HepG2 (cell line): ENCODE data around the gene FAM89B. TPM values are rescaled to one million over a fixed set of nuclear protein-coding genes. Genes with fewer than 3 reads are reported as not detected.
A peak's percentile ranks its signal among the peaks of the same experiment; 100 is the strongest.

Experiments
- ATAC-seq: fragments of 200-7000 bp; cut with Tn5 transposase; 3 replicates; pipeline ENCODE4 v1.9.1; 2020; ENCODE audit warnings: mild to moderate bottlenecking, moderate library complexity
- BruUV-seq: library from RNA; stranded (reverse); fragments of 400-500 nt; replicated peaks from 2 replicates; lab custom pipeline; 2021; lab: Mats Ljungman, UMichigan
- CTCF ChIA-PET: fragments of 300-600 bp; formaldehyde crosslinking; extraction: SDS; loops from one replicate; lab custom pipeline; 2021; ENCODE audit warnings: low total read pairs, inconsistent platforms, low intra/inter-chr PET ratio; lab: Yijun Ruan, JAX
- POLR2A ChIA-PET: fragments of 350-600 bp; sonication (Branson Sonifier 250); formaldehyde crosslinking; loops from one replicate; lab custom pipeline; 2020; ENCODE audit warnings: antibody characterized with exemption, inconsistent platforms; lab: Yijun Ruan, JAX
- DNase-seq: peaks from one replicate; pipeline ENCODE4 v3.0.0-alpha.2; 2015; ENCODE audit warnings: low spot score
- FAIRE-seq: peaks from 3 replicates; lab custom pipeline; 2011; peaks lifted over from hg19 to GRCh38; lab: Jason Lieb, UNC
- H2AFZ ChIP-seq: one replicate; pipeline ENCODE4 v1.6.1; 2011; ENCODE audit warnings: low read length, inconsistent platforms
- H3K27ac ChIP-seq: fragments of 300-600 bp; 3 replicates; pipeline ENCODE4 v1.8.0; 2011; ENCODE audit warnings: mixed run types, mild to moderate bottlenecking, mixed read lengths, low read length, inconsistent platforms; ENCODE audit not compliant: insufficient read depth; ENCODE audit errors: extremely low read length
- H3K27me3 ChIP-seq, 2 experiments: fragments of 200-600 bp in 1 of 2; 2 replicates in 1 of 2; 3 replicates in 1 of 2; pipeline versions ENCODE4 v1.6.0 to v1.8.0; 2011; ENCODE audit warnings: low read length in 2 of 2, mild to moderate bottlenecking in 2 of 2, moderate library complexity in 2 of 2, inconsistent platforms in 1 of 2; ENCODE audit not compliant: insufficient read depth in 2 of 2, control insufficient read depth in 1 of 2
- H3K36me3 ChIP-seq, 2 experiments: fragments of 200-600 bp in 1 of 2; replicated peaks in 1 of 2; 2 replicates in 1 of 2; 3 replicates in 1 of 2; pipeline versions ENCODE4 v1.5.1 to v1.8.0; 2011; ENCODE audit warnings: low read length in 2 of 2, inconsistent platforms in 1 of 2; ENCODE audit not compliant: insufficient read depth in 2 of 2, control insufficient read depth in 1 of 2
- H3K4me1 ChIP-seq: 2 replicates; pipeline ENCODE4 v1.5.1; 2012; ENCODE audit warnings: low read length, inconsistent platforms; ENCODE audit not compliant: insufficient read depth
- H3K4me2 ChIP-seq: 2 replicates; pipeline ENCODE4 v1.6.0; 2011; ENCODE audit warnings: low read depth, low read length, inconsistent platforms
- H3K4me3 ChIP-seq, 3 experiments: fragments of 200-600 bp in 1 of 3; sonication (generic), shearing (Covaris generic) in 1 of 3; replicated peaks in 1 of 3; 2 replicates each; pipeline ENCODE4 v1.5.1; 2011 to 2016; ENCODE audit warnings: low read length in 3 of 3, inconsistent platforms in 2 of 3, low read depth in 2 of 3, mild to moderate bottlenecking in 2 of 3, control low read depth in 1 of 3, mixed read lengths in 1 of 3; ENCODE audit not compliant: insufficient read depth in 1 of 3
- H3K79me2 ChIP-seq: one replicate; pipeline ENCODE4 v1.6.1; 2011; ENCODE audit warnings: low read length, inconsistent platforms; ENCODE audit not compliant: insufficient read depth
- H3K9ac ChIP-seq: 2 replicates; pipeline ENCODE4 v1.6.0; 2011; ENCODE audit warnings: mild to moderate bottlenecking, low read depth, low read length, inconsistent platforms; ENCODE audit not compliant: insufficient read depth
- H3K9me3 ChIP-seq: 2 replicates; pipeline ENCODE4 v1.5.1; 2012; ENCODE audit warnings: mild to moderate bottlenecking, low read length
- H4K20me1 ChIP-seq: 2 replicates; pipeline ENCODE4 v1.6.0; 2011; ENCODE audit warnings: inconsistent platforms, mild to moderate bottlenecking, low read length, moderate library complexity; ENCODE audit not compliant: insufficient read depth
- AGO2 ChIP-seq: fragments of 200-400 bp; formaldehyde crosslinking; optimal IDR thresholded peaks from 2 replicates; pipeline ENCODE3; 2017; ENCODE audit warnings: mild to moderate bottlenecking, low read depth, low read length, moderate library complexity
- HCFC1 ChIP-seq: fragments of 150-350 bp; IDR thresholded peaks from 2 replicates; pipeline ENCODE4 v1.6.1; 2014; ENCODE audit warnings: low read depth, low read length
- KDM5B ChIP-seq: sonication (generic); formaldehyde crosslinking; IDR thresholded peaks from 2 replicates; pipeline ENCODE4 v1.4.0; 2020; ENCODE audit warnings: missing genetic modification reagents, mild to moderate bottlenecking, borderline replicate concordance
- NFKB2 ChIP-seq: sonication (generic); formaldehyde crosslinking; IDR thresholded peaks from 2 replicates; pipeline ENCODE4 v1.4.0; 2020; ENCODE audit warnings: missing genetic modification reagents, borderline replicate concordance
- NFYB ChIP-seq: sonication (generic); formaldehyde crosslinking; IDR thresholded peaks from 2 replicates; pipeline ENCODE4 v1.4.0; 2020; ENCODE audit warnings: missing genetic modification reagents
- NONO ChIP-seq, 2 experiments: fragments of 450-650 bp in 1 of 2; sonication (generic) in 1 of 2; formaldehyde crosslinking in 1 of 2; IDR thresholded peaks in 1 of 2; conservative IDR thresholded peaks in 1 of 2; 2 replicates each; pipeline versions ENCODE4 v1.6.1 to v1.8.0; 2017 to 2022; ENCODE audit warnings: mild to moderate bottlenecking in 1 of 2, missing genetic modification reagents in 1 of 2, moderate library complexity in 1 of 2
- RARG ChIP-seq: sonication (generic); formaldehyde crosslinking; IDR thresholded peaks from 2 replicates; pipeline ENCODE4 v1.4.0; 2020; ENCODE audit warnings: low read depth, mild to moderate bottlenecking, missing genetic modification reagents
- RBM39 ChIP-seq: fragments of 200-400 bp; formaldehyde crosslinking; IDR thresholded peaks from one replicate; pipeline ENCODE4 v1.6.1; 2018; ENCODE audit warnings: antibody characterized with exemption, mild to moderate bottlenecking, low read depth, low read length; ENCODE audit not compliant: poor library complexity, severe bottlenecking
- SNAI1 ChIP-seq: sonication (generic); formaldehyde crosslinking; IDR thresholded peaks from 2 replicates; pipeline ENCODE4 v1.5.0; 2020; ENCODE audit warnings: mild to moderate bottlenecking, missing genetic modification reagents, borderline replicate concordance
- SNAPC2 ChIP-seq: sonication (generic); formaldehyde crosslinking; IDR thresholded peaks from 2 replicates; pipeline ENCODE4 v1.8.1; 2022; ENCODE audit warnings: mild to moderate bottlenecking, missing genetic modification reagents
- YEATS4 ChIP-seq: sonication (generic); formaldehyde crosslinking; IDR thresholded peaks from 2 replicates; pipeline ENCODE4 v1.4.0; 2020; ENCODE audit warnings: missing genetic modification reagents, borderline replicate concordance
- ZFX ChIP-seq: sonication (generic); formaldehyde crosslinking; IDR thresholded peaks from 2 replicates; pipeline ENCODE4 v1.4.0; 2020; ENCODE audit warnings: mild to moderate bottlenecking, low read depth, missing genetic modification reagents, moderate library complexity
- ZNF235 ChIP-seq: sonication (generic); formaldehyde crosslinking; IDR thresholded peaks from 2 replicates; pipeline ENCODE4 v1.8.1; 2023; ENCODE audit warnings: mild to moderate bottlenecking, missing genetic modification reagents, borderline replicate concordance
- ZNF496 ChIP-seq: sonication (generic); formaldehyde crosslinking; IDR thresholded peaks from 2 replicates; pipeline ENCODE4 v1.8.1; 2023; ENCODE audit warnings: mild to moderate bottlenecking, moderate library complexity, missing genetic modification reagents; ENCODE audit not compliant: insufficient replicate concordance
- ZNF556 ChIP-seq: sonication (generic); formaldehyde crosslinking; IDR thresholded peaks from 2 replicates; pipeline ENCODE4 v1.4.0; 2020; ENCODE audit warnings: mild to moderate bottlenecking, missing genetic modification reagents, borderline replicate concordance
- ZNF781 ChIP-seq: sonication (generic); formaldehyde crosslinking; IDR thresholded peaks from 2 replicates; pipeline ENCODE4 v1.5.1; 2020; ENCODE audit warnings: borderline replicate concordance, mild to moderate bottlenecking, missing genetic modification reagents; ENCODE audit errors: not compliant biosample characterization
- ZNF788 ChIP-seq: sonication (generic); formaldehyde crosslinking; IDR thresholded peaks from 2 replicates; pipeline ENCODE4 v1.5.0; 2020; ENCODE audit warnings: mild to moderate bottlenecking, missing genetic modification reagents, borderline replicate concordance
- WGBS: methylation state at CpG from one replicate; pipeline ENCODE4 v1.1.6; 2017; ENCODE audit warnings: low lambda C conversion rate; 5-methylcytosine and 5-hydroxymethylcytosine counted together
- in situ Hi-C: cut with HindIII; loops from 2 replicates; pipeline ENCODE4 v1.10.0; 2017; ENCODE audit warnings: low pct_unique_long_range_greater_than_20kb; ENCODE audit not compliant: extremely low pct_ligation_motif_present
- intact Hi-C: fragments of 100-400 bp; cut with micrococcal nuclease; formaldehyde crosslinking; loops from one replicate; pipeline ENCODE4 v1.10.0; 2022; ENCODE audit not compliant: unreplicated experiment
- polyA plus RNA-seq, 8 experiments: library from polyadenylated mRNA; depleted of rRNA in 3 of 8; stranded (reverse) in 7 of 8; unstranded in 1 of 8; fragments of >200 nt; fragmentation: Illumina TruSeq in 4 of 8; extraction: Trizol in 4 of 8; gene quantifications; 2 replicates each; pipeline versions ENCODE4 v1.2.1 to v1.2.3, GENCODE V29; 2011 to 2016; ENCODE audit warnings: low read depth in 4 of 8, missing spikeins in 1 of 8, mixed read lengths in 1 of 8; ENCODE audit not compliant: insufficient read depth in 1 of 8
- total RNA-seq, 5 experiments: library from RNA; depleted of rRNA; stranded (reverse); fragments of >200 nt; fragmentation: Illumina TruSeq; extraction: Trizol; gene quantifications; 2 replicates each; pipeline ENCODE4 v1.2.3, GENCODE V29; 2016; ENCODE audit warnings: low read depth in 1 of 5
- TF ChIP-seq, protein P1 (sequence below): sonication (generic); formaldehyde crosslinking; IDR thresholded peaks from 2 replicates; pipeline ENCODE4 v1.5.0; 2020; ENCODE audit warnings: mild to moderate bottlenecking, missing genetic modification reagents
- TF ChIP-seq, protein P2 (sequence below): sonication (generic); formaldehyde crosslinking; IDR thresholded peaks from 2 replicates; pipeline ENCODE4 v1.8.1; 2023; ENCODE audit warnings: mild to moderate bottlenecking, missing genetic modification reagents

The FAM89B gene
- total and polyA plus RNA-seq, 2 of the 13 experiments (the other 11 are each of a cell fraction or from before 2014, with no cell fraction given), result 5.7 to 8.0 TPM

DNA sequence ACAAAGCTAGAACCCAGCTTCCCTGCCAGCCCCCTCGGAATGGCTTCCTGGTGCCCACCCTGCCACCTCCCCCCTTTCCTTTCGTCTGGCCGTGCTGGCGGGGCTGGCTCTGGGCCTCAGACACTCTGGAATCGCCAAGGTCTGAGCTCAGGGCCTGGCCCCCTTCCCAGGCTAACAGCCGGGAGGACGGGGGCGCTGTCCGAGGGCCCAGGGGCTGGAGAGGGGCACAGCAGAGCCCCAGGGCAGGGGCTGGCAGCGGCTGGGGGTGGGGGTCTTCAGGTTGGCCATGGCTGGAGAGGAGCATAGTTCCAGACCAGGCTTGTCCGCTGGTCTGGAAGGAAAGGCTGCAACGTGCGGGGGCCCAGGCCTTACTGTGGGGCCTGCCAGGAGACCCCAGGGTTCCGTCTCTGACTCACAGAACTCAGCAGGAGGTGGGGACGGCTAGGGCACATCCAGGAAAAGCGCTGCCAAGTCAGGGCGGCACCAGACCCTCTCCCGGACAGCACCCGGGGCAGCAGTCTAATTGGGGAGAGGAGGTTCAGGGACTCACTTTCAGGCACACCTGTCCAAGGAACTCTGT, 13.3 kb upstream of the FAM89B start:
- H2AFZ ChIP-seq, result no peak overlapping the region
- in situ Hi-C loops, result loop anchor here (10.0 kb wide), 1 partner anchor 296 kb away; the partner anchor contains the start of gene CFL1
- CTCF ChIA-PET, result no interaction called here
- POLR2A ChIA-PET, result interaction anchor here (0.8 to 3.4 kb wide), 8 partner anchors 8 to 139 kb away, joined by 3 to 34 read pairs (median 6); partner anchors contain the start of genes NEAT1, PCNX3 and ZNRD2
- no peaks in the 10 kb centered on the region for H3K9me3 ChIP-seq
- DNase-seq (no peak), FAIRE-seq (no peak), ATAC-seq (peak; percentile 13)
- peaks cover 78% of the 10 kb centered on the region for H3K4me1 ChIP-seq
- intact Hi-C loops, result no loop called here
- peak overlapping the region; percentile 97 for H3K4me2 ChIP-seq
- TSS peak; percentile 86 for BruUV-seq
- WGBS, result 15% methylated on average over 8 of the region's 19 CpGs
- H3K4me3 ChIP-seq, result peak overlapping the region; percentile 74 to 89 (median 87)
- peaks cover 8% of the 10 kb centered on the region for H3K79me2 ChIP-seq
- no peaks in the 10 kb centered on the region; a peak in 1 of 5 replicates for H3K36me3 ChIP-seq
- no peaks in the 10 kb centered on the region for H3K27me3 ChIP-seq
- H3K9ac ChIP-seq, result peak overlapping the region; percentile 89
- H3K27ac ChIP-seq, result peak overlapping the region; percentile 73
- H4K20me1 ChIP-seq, result peaks cover 3% of the 10 kb centered on the region; the same call in 1 of the 2 replicates
- TF ChIP-seq HCFC1, result no peak
- TF ChIP-seq RARG (CRISPR knock-in tag), result 0 out of 2 replicates have a peak, but pooled peaks have one; percentile 47
- TF ChIP-seq RBM39, result no peak
- no peak for TF ChIP-seq NONO (IDR thresholded peaks at IDR 0.05)
- 0 out of 2 replicates have a peak, but pooled peaks have one; percentile 15 for TF ChIP-seq NONO (CRISPR knock-in tag; conservative IDR thresholded peaks at IDR 0.05)
- peak; percentile 72; the same call in 1 of the 2 replicates for TF ChIP-seq KDM5B (CRISPR knock-in tag)
- peak; percentile 43; the same call in 1 of the 2 replicates for TF ChIP-seq ZNF556 (CRISPR knock-in tag)
- peak; percentile 61 for TF ChIP-seq ZFX (CRISPR knock-in tag)
- 0 out of 2 replicates have a peak, but pooled peaks have one; percentile 44 for TF ChIP-seq ZNF235 (CRISPR knock-in tag)
- TF ChIP-seq NFKB2 (CRISPR knock-in tag), result 0 out of 2 replicates have a peak, but pooled peaks have one; percentile 24
- TF ChIP-seq NFYB, result no peak
- TF ChIP-seq AGO2, result peak; percentile 75
- TF ChIP-seq SNAI1 (CRISPR knock-in tag), result 0 out of 2 replicates have a peak, but pooled peaks have one; percentile 45
- peak; percentile 49 for TF ChIP-seq ZNF781 (CRISPR knock-in tag)
- no peak for TF ChIP-seq SNAPC2 (CRISPR knock-in tag)
- TF ChIP-seq, protein P1, sequence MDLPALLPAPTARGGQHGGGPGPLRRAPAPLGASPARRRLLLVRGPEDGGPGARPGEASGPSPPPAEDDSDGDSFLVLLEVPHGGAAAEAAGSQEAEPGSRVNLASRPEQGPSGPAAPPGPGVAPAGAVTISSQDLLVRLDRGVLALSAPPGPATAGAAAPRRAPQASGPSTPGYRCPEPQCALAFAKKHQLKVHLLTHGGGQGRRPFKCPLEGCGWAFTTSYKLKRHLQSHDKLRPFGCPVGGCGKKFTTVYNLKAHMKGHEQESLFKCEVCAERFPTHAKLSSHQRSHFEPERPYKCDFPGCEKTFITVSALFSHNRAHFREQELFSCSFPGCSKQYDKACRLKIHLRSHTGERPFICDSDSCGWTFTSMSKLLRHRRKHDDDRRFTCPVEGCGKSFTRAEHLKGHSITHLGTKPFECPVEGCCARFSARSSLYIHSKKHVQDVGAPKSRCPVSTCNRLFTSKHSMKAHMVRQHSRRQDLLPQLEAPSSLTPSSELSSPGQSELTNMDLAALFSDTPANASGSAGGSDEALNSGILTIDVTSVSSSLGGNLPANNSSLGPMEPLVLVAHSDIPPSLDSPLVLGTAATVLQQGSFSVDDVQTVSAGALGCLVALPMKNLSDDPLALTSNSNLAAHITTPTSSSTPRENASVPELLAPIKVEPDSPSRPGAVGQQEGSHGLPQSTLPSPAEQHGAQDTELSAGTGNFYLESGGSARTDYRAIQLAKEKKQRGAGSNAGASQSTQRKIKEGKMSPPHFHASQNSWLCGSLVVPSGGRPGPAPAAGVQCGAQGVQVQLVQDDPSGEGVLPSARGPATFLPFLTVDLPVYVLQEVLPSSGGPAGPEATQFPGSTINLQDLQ (CRISPR knock-in tag), result 0 out of 2 replicates have a peak, but pooled peaks have one; percentile 44
- TF ChIP-seq ZNF496 (CRISPR knock-in tag), result no peak
- TF ChIP-seq YEATS4 (CRISPR knock-in tag), result no peak
- TF ChIP-seq, protein P2, sequence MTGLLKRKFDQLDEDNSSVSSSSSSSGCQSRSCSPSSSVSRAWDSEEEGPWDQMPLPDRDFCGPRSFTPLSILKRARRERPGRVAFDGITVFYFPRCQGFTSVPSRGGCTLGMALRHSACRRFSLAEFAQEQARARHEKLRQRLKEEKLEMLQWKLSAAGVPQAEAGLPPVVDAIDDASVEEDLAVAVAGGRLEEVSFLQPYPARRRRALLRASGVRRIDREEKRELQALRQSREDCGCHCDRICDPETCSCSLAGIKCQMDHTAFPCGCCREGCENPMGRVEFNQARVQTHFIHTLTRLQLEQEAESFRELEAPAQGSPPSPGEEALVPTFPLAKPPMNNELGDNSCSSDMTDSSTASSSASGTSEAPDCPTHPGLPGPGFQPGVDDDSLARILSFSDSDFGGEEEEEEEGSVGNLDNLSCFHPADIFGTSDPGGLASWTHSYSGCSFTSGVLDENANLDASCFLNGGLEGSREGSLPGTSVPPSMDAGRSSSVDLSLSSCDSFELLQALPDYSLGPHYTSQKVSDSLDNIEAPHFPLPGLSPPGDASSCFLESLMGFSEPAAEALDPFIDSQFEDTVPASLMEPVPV (CRISPR knock-in tag), result 0 out of 2 replicates have a peak, but pooled peaks have one; percentile 5
- no peak for TF ChIP-seq ZNF788
